BLaER1 (cell line): ENCODE measurements around the gene AFAP1L2.

Experiments used
- H3K27ac ChIP-seq: shearing (Covaris generic); formaldehyde crosslinking; 2 replicates; pipeline ENCODE4 v1.8.1; 2022
- H3K27me3 ChIP-seq: shearing (Covaris generic); formaldehyde crosslinking; 2 replicates; pipeline ENCODE4 v1.8.1; 2022
- H3K36me3 ChIP-seq: shearing (Covaris generic); formaldehyde crosslinking; 2 replicates; pipeline ENCODE4 v1.8.1; 2022
- H3K4me1 ChIP-seq: shearing (Covaris generic); formaldehyde crosslinking; 2 replicates; pipeline ENCODE4 v1.8.1; 2022
- H3K4me2 ChIP-seq: shearing (Covaris generic); formaldehyde crosslinking; 2 replicates; pipeline ENCODE4 v1.8.1; 2022
- H3K4me3 ChIP-seq: shearing (Covaris generic); formaldehyde crosslinking; 2 replicates; pipeline ENCODE4 v1.8.1; 2022
- H3K9ac ChIP-seq: shearing (Covaris generic); formaldehyde crosslinking; 2 replicates; pipeline ENCODE4 v1.8.1; 2022
- H3K9me3 ChIP-seq: shearing (Covaris generic); formaldehyde crosslinking; 2 replicates; pipeline ENCODE4 v1.8.1; 2022
- H4K20me1 ChIP-seq: shearing (Covaris generic); formaldehyde crosslinking; 2 replicates; pipeline ENCODE4 v1.8.1; 2022
- Cebpa-rat ChIP-seq: shearing (Covaris generic); IDR thresholded peaks from 2 replicates; pipeline ENCODE4 v1.8.1; 2022

AFAP1L2 gene

DNA sequence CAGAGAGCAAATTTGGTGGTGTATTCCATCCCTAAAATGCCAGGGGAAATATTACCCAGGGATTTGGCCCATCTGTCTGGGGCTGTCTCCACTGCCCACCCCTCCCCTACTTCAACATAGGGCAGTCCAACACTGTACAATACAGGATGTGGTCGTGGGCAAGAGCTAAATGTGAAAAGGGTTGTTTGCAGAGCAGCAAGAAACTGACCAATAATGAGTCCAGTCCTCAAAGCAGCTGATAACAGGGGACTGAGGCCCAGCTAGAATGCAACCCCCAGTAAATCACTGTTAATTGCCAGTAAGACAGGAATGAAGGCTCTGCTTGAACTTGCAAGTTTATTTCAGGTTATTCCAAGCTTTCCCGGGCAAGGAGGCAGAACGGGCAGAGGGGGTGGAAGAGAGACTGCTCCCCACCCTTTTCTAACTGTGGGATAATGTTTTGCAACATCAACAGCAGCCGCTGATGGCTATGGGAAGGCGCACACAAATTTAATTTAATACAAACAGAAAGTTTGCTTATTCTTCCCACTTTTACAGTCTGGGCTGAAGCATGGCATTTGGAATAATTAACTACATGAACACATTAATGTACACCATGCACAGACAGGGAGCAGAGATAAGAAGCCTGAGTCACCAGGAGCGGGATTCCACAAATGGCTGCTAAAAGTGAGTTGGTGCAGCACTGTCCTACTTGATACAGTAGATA lies 36.8 kb downstream of the AFAP1L2 start:
- Histone ChIP-seq H3K4me3 (no peak overlapping the region), H3K9me3 (no peaks in the 10 kb centered on the region), H3K27me3 (no peaks in the 10 kb centered on the region), H3K9ac (no peak overlapping the region), H3K4me1 (no peaks in the 10 kb centered on the region), H3K27ac (no peak overlapping the region), H3K4me2 (no peak overlapping the region), H3K36me3 (no peaks in the 10 kb centered on the region), H4K20me1 (no peaks in the 10 kb centered on the region)
- no peak for TF ChIP-seq Cebpa-rat

DNA sequence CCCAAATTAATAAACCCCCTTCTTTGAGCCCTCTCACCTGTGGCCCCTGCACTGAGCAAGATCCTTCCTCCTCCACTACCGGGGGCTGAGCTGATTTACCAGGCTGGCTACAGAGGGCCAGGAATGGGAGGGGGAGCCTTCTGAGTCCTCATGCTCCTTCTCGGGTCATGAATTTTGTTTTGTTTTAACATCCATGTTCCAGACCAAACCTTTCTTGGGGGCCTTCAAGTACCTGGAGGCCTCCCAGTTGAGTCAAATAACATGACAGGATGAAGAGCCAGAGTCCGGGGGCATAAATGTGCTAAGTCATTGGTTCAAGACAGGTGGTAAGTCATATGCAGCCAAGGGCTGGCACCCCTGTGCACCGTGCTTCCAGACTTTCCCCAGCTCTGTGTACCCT lies 39.6 kb downstream of the AFAP1L2 start:
- Histone ChIP-seq H3K9me3 (no peaks in the 10 kb centered on the region), H3K4me1 (no peaks in the 10 kb centered on the region), H3K36me3 (no peaks in the 10 kb centered on the region), H3K27me3 (no peaks in the 10 kb centered on the region), H3K27ac (no peak overlapping the region), H4K20me1 (no peaks in the 10 kb centered on the region), H3K9ac (no peak overlapping the region), H3K4me3 (no peak overlapping the region), H3K4me2 (no peak overlapping the region)
- TF ChIP-seq Cebpa-rat: no peak

DNA sequence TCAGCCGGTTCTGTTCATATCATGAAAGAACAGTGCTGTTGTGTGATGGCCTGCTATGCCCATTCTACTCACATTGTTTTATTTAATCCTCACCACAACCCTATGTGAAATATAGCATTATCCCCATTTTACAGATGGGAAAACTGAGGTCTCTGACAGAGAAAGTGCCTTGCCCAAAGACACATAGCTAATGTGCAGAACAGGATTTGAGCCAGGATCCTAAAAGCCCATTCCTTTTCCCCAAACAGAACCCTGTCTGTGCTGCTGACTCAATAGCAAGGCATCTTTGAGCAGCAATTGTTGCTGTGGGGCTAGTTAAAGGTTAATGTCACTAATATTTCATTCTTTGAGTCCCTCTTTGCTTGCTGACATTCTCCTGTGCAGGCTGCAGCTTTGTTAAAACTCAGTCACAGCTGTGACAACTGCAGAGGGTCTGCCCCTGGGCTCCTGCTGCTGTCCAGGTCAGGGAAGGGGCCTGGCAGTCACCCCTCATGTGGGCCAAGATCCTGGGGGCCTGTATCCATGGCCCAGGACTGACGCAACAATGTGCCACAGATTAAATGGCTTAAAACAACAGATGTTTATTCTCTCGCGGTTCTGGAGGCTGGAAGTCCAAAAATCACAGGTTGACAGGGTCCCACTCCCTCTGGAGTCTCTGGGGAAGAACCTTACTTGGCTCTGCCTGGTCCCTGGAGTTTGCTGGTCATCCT lies 40.4 kb downstream of the AFAP1L2 start:
- H3K9ac ChIP-seq: no peak overlapping the region
- no peaks in the 10 kb centered on the region for H3K27me3 ChIP-seq
- H3K9me3 ChIP-seq: no peaks in the 10 kb centered on the region
- H3K27ac ChIP-seq: no peak overlapping the region
- no peaks in the 10 kb centered on the region for H3K4me1 ChIP-seq
- no peaks in the 10 kb centered on the region for H4K20me1 ChIP-seq
- TF ChIP-seq Cebpa-rat: no peak
- H3K4me2 ChIP-seq: no peak overlapping the region
- no peaks in the 10 kb centered on the region for H3K36me3 ChIP-seq
- H3K4me3 ChIP-seq: no peak overlapping the region

DNA sequence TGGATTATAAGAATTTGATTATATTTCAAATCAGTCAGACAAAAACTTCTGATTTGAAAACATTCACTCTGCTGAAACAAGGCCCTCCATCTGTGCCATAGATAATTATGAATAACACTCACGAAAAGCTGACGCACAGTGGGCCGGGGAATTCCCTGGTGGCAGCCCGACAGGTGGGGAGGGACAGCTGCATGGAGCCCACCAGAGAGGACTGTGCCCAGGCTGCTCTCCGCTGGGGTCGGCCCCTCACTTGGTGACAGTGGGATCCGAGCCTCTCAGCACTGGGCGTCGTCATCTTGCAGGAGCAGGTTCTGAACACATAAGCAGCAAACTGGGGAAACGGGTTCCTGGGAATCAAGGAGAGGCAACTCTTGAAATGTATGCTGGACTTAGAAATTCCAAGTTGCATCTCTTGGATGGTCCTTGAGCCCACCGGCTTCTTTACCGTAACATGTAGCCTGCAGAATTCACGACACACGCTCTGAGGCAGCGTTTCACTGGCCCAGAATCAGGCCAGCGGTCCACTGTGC lies 41.4 kb downstream of the AFAP1L2 start:
- Histone ChIP-seq H3K4me1 (no peaks in the 10 kb centered on the region), H3K4me2 (no peak overlapping the region), H3K9me3 (no peaks in the 10 kb centered on the region), H3K4me3 (no peak overlapping the region), H3K36me3 (no peaks in the 10 kb centered on the region), H3K27me3 (no peaks in the 10 kb centered on the region), H3K27ac (no peak overlapping the region), H4K20me1 (no peaks in the 10 kb centered on the region), H3K9ac (no peak overlapping the region)
- TF ChIP-seq Cebpa-rat: no peak

DNA sequence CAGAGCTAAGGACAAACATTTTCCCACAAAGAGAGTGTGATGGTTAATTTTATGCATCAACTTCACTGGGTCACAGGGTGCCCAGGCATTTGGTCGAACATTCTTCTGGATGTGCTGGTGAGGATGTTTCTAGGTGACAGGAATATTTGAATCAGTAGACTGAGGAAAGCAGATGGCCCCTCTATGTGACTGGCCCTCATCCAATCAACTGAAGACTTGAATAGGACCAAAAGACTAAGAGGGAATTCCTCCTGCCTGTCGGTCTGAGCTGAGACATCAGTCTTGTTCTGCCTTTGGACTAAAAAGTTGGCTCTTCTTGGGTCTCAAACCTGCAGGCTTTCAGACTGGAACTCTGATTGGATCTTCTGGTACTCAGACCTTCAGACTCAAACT lies 44.4 kb downstream of the AFAP1L2 start:
- Histone ChIP-seq H3K4me2 (no peak overlapping the region), H4K20me1 (no peaks in the 10 kb centered on the region), H3K4me3 (no peak overlapping the region), H3K36me3 (no peaks in the 10 kb centered on the region), H3K27me3 (no peaks in the 10 kb centered on the region), H3K27ac (no peak overlapping the region), H3K9ac (no peak overlapping the region), H3K4me1 (peaks cover 10% of the 10 kb centered on the region), H3K9me3 (no peaks in the 10 kb centered on the region)
- TF ChIP-seq Cebpa-rat: no peak

DNA sequence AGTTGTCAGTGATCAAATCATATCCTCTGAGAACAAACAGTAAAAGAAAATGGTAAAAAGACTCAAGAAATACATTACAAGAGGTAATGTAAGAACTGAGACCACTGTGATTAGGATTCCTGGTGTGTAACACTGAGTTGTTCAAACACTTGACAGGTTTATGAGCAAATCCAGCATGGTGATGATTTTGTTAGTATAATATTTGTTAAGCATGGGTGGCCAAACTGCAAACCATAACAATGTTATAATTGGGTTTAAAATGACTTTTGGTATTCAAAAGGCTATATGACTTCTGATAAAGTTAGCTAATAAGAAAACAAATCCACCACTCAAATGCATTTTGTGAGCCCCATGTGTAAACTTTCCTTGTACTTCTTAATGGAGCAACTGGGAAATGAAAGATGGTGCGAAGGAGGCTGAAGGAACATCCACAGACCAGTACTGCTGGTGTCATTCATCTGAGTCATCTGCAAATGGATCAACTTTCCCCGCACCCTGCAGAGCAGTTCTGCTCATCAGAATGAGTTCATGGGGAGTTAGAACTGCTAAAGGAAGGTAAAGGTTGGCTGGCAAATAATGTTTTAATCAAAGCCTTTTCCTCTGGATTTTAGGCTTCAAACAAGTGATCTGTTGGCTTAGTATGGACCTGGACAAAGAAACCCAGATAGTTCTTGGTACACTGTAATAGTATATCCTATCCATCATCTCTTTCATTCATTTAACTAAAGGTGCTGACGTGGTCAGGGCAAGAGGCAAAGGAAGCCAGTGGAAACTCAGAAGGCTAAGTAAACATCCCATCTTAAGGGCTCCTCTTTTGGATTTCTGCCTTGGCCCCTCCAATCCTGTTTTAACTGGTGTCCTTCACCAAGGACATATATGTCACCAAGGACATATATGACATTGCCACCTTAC lies 45.0 kb downstream of the AFAP1L2 start:
- no peak for TF ChIP-seq Cebpa-rat
- Histone ChIP-seq H3K9me3 (no peaks in the 10 kb centered on the region), H3K36me3 (no peaks in the 10 kb centered on the region), H3K27ac (no peak overlapping the region), H3K4me2 (no peak overlapping the region), H3K4me1 (peaks cover 10% of the 10 kb centered on the region), H3K27me3 (no peaks in the 10 kb centered on the region), H3K9ac (no peak overlapping the region), H3K4me3 (no peak overlapping the region), H4K20me1 (no peaks in the 10 kb centered on the region)

DNA sequence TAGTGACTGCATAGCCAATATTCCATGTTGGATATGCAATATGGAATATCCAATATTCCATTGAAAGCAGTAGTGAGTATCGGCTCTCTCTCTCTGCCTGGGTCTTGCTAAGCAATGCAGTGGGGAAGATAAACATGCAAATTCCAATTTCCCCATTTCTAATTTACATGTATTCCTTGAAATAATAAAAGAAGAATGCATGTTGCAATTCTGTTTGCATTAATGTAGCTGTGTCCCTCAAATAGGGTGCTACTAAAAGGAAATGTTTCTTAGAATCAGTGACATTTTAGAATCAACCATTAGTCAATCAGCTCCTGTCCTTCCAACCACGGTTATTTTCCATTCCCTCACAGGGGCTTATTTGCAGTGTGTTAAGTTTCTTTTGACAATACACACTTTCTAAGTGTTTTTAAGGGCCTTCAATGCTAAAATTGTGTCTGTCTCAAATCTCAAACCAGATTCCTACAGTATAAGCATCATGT lies 46.7 kb downstream of the AFAP1L2 start:
- Histone ChIP-seq H3K4me2 (no peak overlapping the region; the same call in 1 of the 2 replicates), H3K4me3 (no peak overlapping the region), H4K20me1 (no peaks in the 10 kb centered on the region), H3K36me3 (no peaks in the 10 kb centered on the region), H3K9ac (no peak overlapping the region), H3K27me3 (no peaks in the 10 kb centered on the region), H3K27ac (no peak overlapping the region), H3K9me3 (no peaks in the 10 kb centered on the region), H3K4me1 (peaks cover 10% of the 10 kb centered on the region)
- no peak for TF ChIP-seq Cebpa-rat

DNA sequence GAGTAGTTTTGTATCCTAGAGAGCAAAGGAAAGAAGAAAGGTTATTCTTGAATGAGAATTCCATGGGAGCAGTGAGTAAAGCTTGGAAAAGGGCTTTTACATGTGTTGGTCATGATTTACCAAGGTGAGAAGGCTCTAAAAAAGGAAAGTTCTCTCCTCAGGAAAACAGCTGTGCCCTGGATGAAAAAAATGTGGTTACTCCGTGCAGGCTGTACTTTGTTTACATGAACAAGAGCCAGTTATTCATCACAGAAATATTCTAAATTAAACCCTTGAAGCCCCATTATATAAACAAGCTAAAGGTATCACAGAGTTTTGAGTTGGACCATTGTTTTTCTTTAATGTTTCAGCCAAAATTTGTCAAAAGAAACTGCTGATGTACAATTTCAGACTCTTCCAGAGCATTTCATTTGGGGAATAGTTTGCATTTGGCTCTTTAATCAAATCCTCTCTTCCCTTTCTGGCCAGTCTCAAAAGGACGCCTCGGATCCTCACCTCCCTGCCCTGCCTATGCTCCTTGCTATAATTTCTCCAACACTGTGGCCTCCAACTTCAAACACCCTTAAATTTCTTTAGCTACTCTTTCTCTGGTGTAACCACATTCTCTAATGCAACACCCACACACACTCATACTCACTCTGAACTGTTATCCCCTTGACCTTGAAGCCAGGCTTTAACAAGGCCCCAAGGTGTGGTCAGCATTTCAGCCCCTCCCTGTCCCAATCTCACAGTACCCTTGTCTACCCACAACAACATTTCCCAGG lies 47.4 kb downstream of the AFAP1L2 start:
- Histone ChIP-seq H3K4me2 (peak overlapping the region; percentile 60), H4K20me1 (no peaks in the 10 kb centered on the region), H3K4me1 (peaks cover 10% of the 10 kb centered on the region), H3K9me3 (no peaks in the 10 kb centered on the region), H3K9ac (no peak overlapping the region), H3K27ac (no peak overlapping the region), H3K36me3 (no peaks in the 10 kb centered on the region), H3K4me3 (no peak overlapping the region), H3K27me3 (no peaks in the 10 kb centered on the region)
- TF ChIP-seq Cebpa-rat: no peak

DNA sequence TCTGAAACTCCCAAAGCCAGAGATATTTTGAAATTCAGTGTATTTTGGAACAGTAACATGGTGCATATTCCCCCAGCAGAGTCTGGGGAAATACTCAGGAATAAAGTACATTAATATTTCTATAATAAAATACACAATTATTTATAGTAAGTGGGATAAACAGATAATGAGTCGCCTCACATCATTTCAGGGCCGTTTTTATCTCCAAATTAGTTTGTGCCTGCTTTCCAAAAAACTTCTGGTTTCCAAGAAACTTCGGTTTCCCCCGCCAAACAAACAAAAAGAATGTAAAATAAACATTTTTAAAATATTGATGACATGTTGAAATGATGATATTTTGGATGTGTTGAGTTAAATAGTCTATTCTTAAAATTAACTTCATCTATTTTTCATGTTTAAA lies 48.2 kb downstream of the AFAP1L2 start:
- Histone ChIP-seq H3K9me3 (no peaks in the 10 kb centered on the region), H3K9ac (no peak overlapping the region), H3K27me3 (no peaks in the 10 kb centered on the region), H3K36me3 (no peaks in the 10 kb centered on the region), H3K4me2 (no peak overlapping the region), H3K4me1 (peaks cover 10% of the 10 kb centered on the region), H3K4me3 (no peak overlapping the region), H4K20me1 (no peaks in the 10 kb centered on the region), H3K27ac (no peak overlapping the region)
- no peak for TF ChIP-seq Cebpa-rat
